Measurements from ENCODE around the gene RGL1.

Gene RGL1

GRCh38 chr1:183893561-183894289 is 88.8 kb downstream of the RGL1 start:
- no peak for DNase-seq

- no peak for DNase-seq
Observed at GRCh38 chr1:183894290-183894565, 89.3 kb downstream of the RGL1 start.

- DNase-seq: no peak
Observed at GRCh38 chr1:183896466-183897048, 91.6 kb downstream of the RGL1 start.

- no peak for DNase-seq
Observed at GRCh38 chr1:183898001-183898396, 93.1 kb downstream of the RGL1 start.

- no peak for DNase-seq
Observed at GRCh38 chr1:183898610-183899009, 93.7 kb downstream of the RGL1 start.

- no peak for DNase-seq
Observed at GRCh38 chr1:183901748-183902330, 96.9 kb downstream of the RGL1 start.

GRCh38 chr1:183903101-183903500 is 98.2 kb downstream of the RGL1 start:
- no peak for DNase-seq

GRCh38 chr1:183905508-183906113 is 100.7 kb downstream of the RGL1 start:
- DNase-seq: no peak

GRCh38 chr1:183907070-183907469 is 102.2 kb downstream of the RGL1 start:
- no peak for DNase-seq

GRCh38 chr1:183908079-183908478 is 103.2 kb downstream of the RGL1 start:
- no peak for DNase-seq

GRCh38 chr1:183909672-183910071 is 104.8 kb downstream of the RGL1 start:
- no peak for DNase-seq

- no peak for DNase-seq
Observed at GRCh38 chr1:183910845-183911244, 105.9 kb downstream of the RGL1 start.

- DNase-seq: no peak
Observed at GRCh38 chr1:183911285-183911684, 106.4 kb downstream of the RGL1 start.

GRCh38 chr1:183912265-183912886 is 107.5 kb downstream of the RGL1 start:
- no peak for DNase-seq

GRCh38 chr1:183913567-183913993 is 108.7 kb downstream of the RGL1 start:
- no peak for DNase-seq

- DNase-seq: no peak
Observed at GRCh38 chr1:183914276-183914675, 109.4 kb downstream of the RGL1 start.

GRCh38 chr1:183914891-183915290 is 110.0 kb downstream of the RGL1 start:
- no peak for DNase-seq

- peak; percentile 67 to 87 for DNase-seq
Observed at GRCh38 chr1:183915625-183916510, 110.9 kb downstream of the RGL1 start.

GRCh38 chr1:183916574-183916973 is 111.7 kb downstream of the RGL1 start:
- no peak for DNase-seq

- no peak for DNase-seq
Observed at GRCh38 chr1:183918589-183918988, 113.7 kb downstream of the RGL1 start.

- no peak for DNase-seq
Observed at GRCh38 chr1:183920651-183921050, 115.7 kb downstream of the RGL1 start.

GRCh38 chr1:183922197-183922596 is 117.3 kb downstream of the RGL1 start:
- DNase-seq: no peak

- DNase-seq: no peak
Observed at GRCh38 chr1:183925947-183926346, 121.0 kb downstream of the RGL1 start.

Data from SW 1271 (cell line).